Prostate gland (tissue), 2 donors: ENCODE measurements around the gene TSPO. TPM values are rescaled to one million over a fixed set of nuclear protein-coding genes. Genes with fewer than 3 reads are reported as not detected.

Experiments
- DNase-seq: peaks from one replicate; pipeline ENCODE4 v3.0.0-alpha.2; 2019; ENCODE audit warnings: low spot score
- H3K27ac ChIP-seq, 2 donors: fragments of 200-600 bp; sonication (generic); 2 replicates each; pipeline ENCODE4 v1.5.1; 2017 to 2019
- H3K27me3 ChIP-seq: fragments of 200-600 bp; sonication (generic); replicated peaks from 2 replicates; pipeline ENCODE4 v1.5.1; 2019; ENCODE audit not compliant: insufficient read depth
- H3K36me3 ChIP-seq, 2 donors: fragments of 200-600 bp; sonication (generic); 1 replicate in 1 of 2; 2 replicates in 1 of 2; pipeline versions ENCODE4 v1.5.1 to v1.8.1; 2017 to 2019
- H3K4me1 ChIP-seq: fragments of 200-600 bp; sonication (generic); replicated peaks from 2 replicates; pipeline ENCODE4 v1.5.1; 2019
- H3K4me3 ChIP-seq, 2 donors: fragments of 200-600 bp; sonication (generic); 2 replicates each; pipeline ENCODE4 v1.5.1; 2017 to 2019
- H3K9me3 ChIP-seq: fragments of 200-600 bp; sonication (generic); 2 replicates; pipeline ENCODE4 v1.5.1; 2017
- POLR2A ChIP-seq: fragments of 450-650 bp; IDR thresholded peaks from one replicate; pipeline ENCODE4 v1.6.1; 2016; ENCODE audit warnings: antibody characterized with exemption, mild to moderate bottlenecking
- POLR2AphosphoS5 ChIP-seq: sonication (generic); formaldehyde crosslinking; IDR thresholded peaks from one replicate; pipeline ENCODE4 v1.6.1; 2017; ENCODE audit warnings: antibody characterized with exemption
- WGBS: methylation state at CpG from one replicate; pipeline ENCODE4 v1.1.5; 2018; 5-methylcytosine and 5-hydroxymethylcytosine counted together
- intact Hi-C: fragments of 100-400 bp; cut with DNase I; formaldehyde crosslinking; loops from one replicate; pipeline ENCODE4 v1.14.2; 2022
- total RNA-seq, 2 donors: library from RNA; depleted of rRNA; stranded (reverse); fragments of >200 nt; gene quantifications; one replicate each; pipeline ENCODE4 v1.1.0, GENCODE V29; 2016
- TF ChIP-seq, protein P1 (sequence below), 4 experiments: fragments of 200-600 bp in 2 of 4; fragments of 450-650 bp in 2 of 4; sonication (generic) in 2 of 4; IDR thresholded peaks; 1 replicate in 3 of 4; 2 replicates in 1 of 4; pipeline ENCODE4 v1.5.1; 2016 to 2019; ENCODE audit warnings: antibody characterized with exemption in 4 of 4, mild to moderate bottlenecking in 2 of 4, moderate library complexity in 2 of 4

TSPO gene
- total RNA-seq, 2 donors from 2014 or later: 238 to 575 TPM

- Histone ChIP-seq H3K27ac (peak overlapping the region; percentile 38 to 45), H3K9me3 (no peaks in the 10 kb centered on the region), H3K4me3 (no peak overlapping the region), H3K4me1 (peaks cover 4% of the 10 kb centered on the region), H3K27me3 (no peaks in the 10 kb centered on the region), H3K36me3 (no peaks in the 10 kb centered on the region)
- WGBS: 82% methylated on average over 18 of the region's 18 CpGs
- intact Hi-C loops: no loop called here
- no peak for TF ChIP-seq POLR2AphosphoS5
- TF ChIP-seq, protein P1, sequence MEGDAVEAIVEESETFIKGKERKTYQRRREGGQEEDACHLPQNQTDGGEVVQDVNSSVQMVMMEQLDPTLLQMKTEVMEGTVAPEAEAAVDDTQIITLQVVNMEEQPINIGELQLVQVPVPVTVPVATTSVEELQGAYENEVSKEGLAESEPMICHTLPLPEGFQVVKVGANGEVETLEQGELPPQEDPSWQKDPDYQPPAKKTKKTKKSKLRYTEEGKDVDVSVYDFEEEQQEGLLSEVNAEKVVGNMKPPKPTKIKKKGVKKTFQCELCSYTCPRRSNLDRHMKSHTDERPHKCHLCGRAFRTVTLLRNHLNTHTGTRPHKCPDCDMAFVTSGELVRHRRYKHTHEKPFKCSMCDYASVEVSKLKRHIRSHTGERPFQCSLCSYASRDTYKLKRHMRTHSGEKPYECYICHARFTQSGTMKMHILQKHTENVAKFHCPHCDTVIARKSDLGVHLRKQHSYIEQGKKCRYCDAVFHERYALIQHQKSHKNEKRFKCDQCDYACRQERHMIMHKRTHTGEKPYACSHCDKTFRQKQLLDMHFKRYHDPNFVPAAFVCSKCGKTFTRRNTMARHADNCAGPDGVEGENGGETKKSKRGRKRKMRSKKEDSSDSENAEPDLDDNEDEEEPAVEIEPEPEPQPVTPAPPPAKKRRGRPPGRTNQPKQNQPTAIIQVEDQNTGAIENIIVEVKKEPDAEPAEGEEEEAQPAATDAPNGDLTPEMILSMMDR (IDR thresholded peaks at IDR 0.05): no peak
- TF ChIP-seq POLR2A: no peak
- DNase-seq: no peak
Observed at GRCh38 chr22:43163241-43163795, 12.0 kb downstream of the TSPO start.

DNA sequence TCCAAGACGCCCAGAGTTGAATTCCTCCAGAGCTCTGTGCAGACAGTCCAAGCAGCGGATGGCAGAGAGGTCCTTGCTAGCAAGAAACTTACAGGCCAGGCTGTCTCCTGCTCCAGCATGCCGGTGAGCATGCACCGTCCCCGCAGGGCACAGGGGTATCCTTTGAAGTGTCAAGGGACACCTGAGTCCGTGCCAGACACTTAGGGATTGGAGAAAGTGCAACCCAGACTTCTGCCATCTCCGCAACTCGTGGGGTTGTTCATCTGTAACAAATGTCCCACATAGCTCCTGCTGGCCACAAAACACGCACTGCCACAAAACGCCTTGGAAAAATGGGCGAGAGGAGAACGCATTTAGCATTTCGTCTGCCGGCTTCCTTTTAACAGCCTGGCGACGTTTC, 13.3 kb downstream of the TSPO start:
- intact Hi-C loops: no loop called here
- Histone ChIP-seq H3K4me1 (peaks cover 4% of the 10 kb centered on the region), H3K4me3 (no peak overlapping the region), H3K27ac (peak overlapping the region in 1 of 2 donors; percentile 38), H3K27me3 (no peaks in the 10 kb centered on the region), H3K9me3 (no peaks in the 10 kb centered on the region), H3K36me3 (no peaks in the 10 kb centered on the region)
- TF ChIP-seq, protein P1 (IDR thresholded peaks at IDR 0.05): no peak
- TF ChIP-seq POLR2AphosphoS5 (no peak), POLR2A (no peak)
- DNase-seq: no peak
- 24% methylated on average over 16 of the region's 16 CpGs for WGBS

- intact Hi-C loops: no loop called here
- no peak for DNase-seq
- no peak overlapping the region for H3K27ac ChIP-seq
- H3K4me3 ChIP-seq: no peak overlapping the region
- H3K9me3 ChIP-seq: no peaks in the 10 kb centered on the region
- 84% methylated on average over 23 of the region's 23 CpGs for WGBS
- peaks cover 4% of the 10 kb centered on the region for H3K4me1 ChIP-seq
- peaks cover 0 to 1% of the 10 kb centered on the region in 2 donors for H3K36me3 ChIP-seq
- H3K27me3 ChIP-seq: no peaks in the 10 kb centered on the region
- TF ChIP-seq, protein P1 (IDR thresholded peaks at IDR 0.05): no peak
- TF ChIP-seq POLR2AphosphoS5 (no peak), POLR2A (no peak)
Observed at GRCh38 chr22:43166132-43166930, 15.0 kb downstream of the TSPO start.

DNA sequence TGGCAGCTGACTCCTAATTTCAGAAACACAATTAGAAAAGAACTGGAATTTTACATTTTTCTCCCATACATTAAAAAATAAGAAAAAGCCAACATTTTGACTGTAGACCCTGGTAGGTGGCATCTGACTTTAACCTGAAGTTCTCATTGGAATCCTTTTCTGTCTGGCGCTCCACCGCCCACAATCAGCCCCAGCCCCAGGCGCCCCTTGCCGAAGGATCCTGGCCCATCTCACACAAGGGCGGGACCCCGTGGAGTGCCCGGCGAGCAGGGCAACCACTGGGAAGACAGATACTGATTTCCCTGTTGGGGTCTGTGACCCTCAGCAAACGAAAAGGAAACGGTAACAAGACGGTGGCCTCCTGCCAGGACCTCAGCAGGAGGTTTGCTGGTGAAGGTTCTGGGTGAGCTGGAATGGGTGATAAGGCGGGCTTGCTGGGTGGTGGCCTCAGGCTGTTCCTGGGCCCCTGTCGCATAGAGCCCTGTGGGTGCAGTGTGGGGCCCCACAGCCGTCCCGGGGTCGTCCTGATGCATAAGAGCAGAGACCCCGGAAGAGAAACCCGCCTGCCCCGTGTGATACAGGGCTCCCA, 15.7 kb downstream of the TSPO start:
- intact Hi-C loops: no loop called here
- Histone ChIP-seq H3K4me3 (no peak overlapping the region), H3K4me1 (peaks cover 4% of the 10 kb centered on the region), H3K9me3 (no peaks in the 10 kb centered on the region), H3K36me3 (peaks cover 0 to 7% of the 10 kb centered on the region in 2 donors), H3K27me3 (no peaks in the 10 kb centered on the region), H3K27ac (no peak overlapping the region)
- 89% methylated on average over 19 of the region's 19 CpGs for WGBS
- TF ChIP-seq POLR2A: no peak
- TF ChIP-seq POLR2AphosphoS5: no peak
- TF ChIP-seq, protein P1 (IDR thresholded peaks at IDR 0.05): no peak
- DNase-seq: no peak
